Embryonic facial prominence (tissue), 1 donor: ENCODE data around the gene NRG3.

Experiments
- DNase-seq: peaks from one replicate; pipeline ENCODE4 v3.0.0-alpha.2; 2016; ENCODE audit errors: extremely low spot score

The NRG3 gene

DNA sequence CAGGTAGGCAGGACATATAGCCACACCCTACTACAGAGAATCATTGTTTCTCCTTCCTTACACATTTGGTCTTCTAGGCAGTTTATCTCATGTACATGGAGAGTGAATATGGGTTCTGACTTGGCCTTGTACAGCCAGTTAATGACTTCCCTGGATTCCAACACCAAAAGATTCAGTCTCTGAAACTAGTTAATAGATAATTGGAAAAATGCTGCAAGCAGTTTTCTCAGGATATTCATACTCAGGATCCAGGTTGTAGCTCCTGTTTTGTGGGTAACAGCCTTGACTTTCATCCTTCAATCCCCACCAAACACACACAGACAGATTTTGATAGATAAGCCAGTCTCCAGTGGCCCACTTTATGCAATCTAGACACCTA, 690.2 kb downstream of the NRG3 start:
- no peak for DNase-seq

DNA sequence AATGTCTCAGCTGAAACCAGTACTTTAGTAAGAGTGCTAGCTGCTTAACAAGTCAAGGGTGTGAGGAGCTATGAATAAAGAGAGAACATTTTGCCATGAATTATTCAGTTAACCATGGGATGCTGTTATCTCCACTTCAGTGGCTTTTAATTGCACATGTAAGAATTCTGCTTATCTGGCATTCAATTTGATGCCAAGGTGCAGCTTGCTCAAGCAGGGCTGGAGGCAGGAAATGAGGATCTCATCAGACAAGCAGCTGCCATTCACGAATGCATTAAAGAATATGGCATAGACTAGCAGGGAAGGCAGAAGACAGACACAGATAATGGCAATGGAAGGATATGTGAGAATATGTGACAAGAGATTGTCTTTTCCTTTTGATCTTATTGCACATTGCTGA, 697.8 kb downstream of the NRG3 start:
- no peak for DNase-seq

DNA sequence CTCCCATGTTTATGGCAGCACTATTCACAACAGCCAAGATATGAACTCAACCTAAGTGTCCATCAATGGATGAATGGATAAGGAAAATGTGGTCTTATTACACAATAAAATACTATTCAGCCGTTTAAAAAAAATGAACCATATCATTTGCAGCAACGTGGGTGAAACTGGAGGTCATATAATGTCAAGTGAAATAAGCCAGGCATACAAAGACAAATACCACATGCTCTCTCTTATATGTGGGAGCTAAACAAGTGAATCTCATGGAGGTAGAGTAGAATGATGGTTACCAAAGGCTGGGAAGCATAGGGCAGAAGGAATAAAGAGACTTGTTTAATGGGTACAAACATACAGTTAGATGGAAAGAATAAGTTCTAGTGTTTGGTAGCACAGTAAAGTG, 699.1 kb downstream of the NRG3 start:
- DNase-seq = no peak

DNA sequence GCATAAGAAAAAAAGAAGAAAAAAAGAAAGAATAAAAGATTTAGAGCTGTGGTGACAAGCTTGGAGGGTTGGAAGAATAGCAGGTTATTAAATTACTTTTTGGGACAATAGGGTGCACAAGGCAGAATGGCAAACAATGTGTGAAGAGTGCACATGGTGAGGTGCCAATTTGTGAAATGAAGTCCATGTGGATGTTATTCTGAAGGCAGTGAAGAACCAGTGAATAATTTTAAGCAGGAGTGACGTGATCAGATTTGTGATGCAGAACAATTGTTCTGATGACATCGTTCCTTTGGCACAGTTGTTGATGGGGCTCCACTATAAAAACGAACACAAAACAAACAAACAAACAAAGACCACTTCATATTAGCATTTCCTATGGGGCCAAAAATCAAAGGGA, 700.3 kb downstream of the NRG3 start:
- no peak for DNase-seq

DNA sequence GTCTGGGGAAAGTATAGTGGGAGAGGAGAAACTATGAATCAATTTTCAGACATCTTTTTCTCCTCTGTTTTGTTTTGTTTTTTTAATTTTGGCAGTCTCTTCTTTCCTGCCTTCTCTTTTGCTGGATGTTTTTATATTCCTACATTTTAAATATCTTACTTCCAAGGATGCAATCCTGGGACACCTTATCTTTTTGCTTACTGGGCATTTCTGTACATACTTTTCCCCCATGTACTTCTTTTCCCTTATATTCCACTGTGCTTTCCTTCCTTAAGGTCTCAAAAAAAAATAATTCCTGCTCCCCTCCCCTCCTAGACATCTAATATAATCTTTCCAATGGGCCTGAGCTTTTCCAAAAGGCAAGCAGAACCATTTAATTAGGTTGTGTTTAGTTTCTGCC, 701.1 kb downstream of the NRG3 start:
- DNase-seq = no peak

DNA sequence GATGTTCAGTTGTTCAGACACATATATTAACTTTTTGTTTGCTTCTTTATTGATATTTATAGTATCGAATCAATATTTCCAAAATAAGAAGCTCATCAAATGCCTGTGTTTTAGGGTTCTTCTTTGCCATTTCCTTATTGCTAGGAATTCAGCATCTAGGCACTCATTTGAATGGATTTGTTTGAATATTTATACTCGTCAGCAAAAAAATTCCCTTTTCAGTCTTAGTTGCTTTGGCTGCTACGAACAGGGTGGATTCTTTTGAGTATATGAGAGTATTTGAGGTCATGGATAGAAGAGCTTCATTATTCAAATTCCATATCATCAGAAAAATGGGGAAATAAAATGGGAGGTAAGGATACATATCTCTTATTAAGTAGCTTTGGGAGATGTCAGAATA, 706.9 kb downstream of the NRG3 start:
- no peak for DNase-seq

DNA sequence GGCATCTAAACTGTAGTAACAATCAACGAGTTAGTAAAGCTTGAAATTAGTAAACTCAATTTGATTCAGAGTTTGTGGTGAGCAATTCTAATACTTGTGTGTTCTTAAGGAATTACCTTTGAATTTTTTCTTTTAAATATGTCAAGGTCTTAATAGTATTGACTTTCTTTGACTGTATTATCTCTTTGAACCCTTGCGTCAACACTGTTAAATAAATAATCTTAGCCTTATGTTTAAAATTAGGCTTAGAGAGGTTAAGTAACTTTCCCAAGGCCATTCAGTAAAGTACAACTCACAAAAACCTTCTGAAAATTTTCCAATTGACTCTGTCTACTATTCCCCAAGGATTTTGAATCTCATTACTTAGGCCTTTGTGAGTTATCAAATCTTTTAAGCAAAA, 716.4 kb downstream of the NRG3 start:
- DNase-seq = no peak

DNA sequence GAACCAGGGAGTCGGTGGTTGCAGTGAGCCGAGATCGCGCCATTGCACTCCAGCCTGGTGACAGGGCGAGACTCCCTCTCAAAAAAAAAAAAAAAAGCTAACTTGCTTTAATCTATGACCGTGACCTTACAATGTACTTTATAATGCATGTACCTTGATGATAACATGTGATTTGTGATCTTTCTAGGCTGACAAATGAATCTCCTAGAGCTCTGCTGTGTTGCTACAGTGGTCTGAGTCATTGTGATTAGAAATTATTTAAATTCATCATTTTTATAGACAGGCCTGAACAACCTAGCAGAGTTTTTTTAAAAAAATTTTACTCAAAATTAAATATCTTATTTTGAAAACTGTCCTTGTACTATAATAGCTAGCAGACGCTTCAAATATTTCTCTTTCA, 722.8 kb downstream of the NRG3 start:
- DNase-seq = no peak

DNA sequence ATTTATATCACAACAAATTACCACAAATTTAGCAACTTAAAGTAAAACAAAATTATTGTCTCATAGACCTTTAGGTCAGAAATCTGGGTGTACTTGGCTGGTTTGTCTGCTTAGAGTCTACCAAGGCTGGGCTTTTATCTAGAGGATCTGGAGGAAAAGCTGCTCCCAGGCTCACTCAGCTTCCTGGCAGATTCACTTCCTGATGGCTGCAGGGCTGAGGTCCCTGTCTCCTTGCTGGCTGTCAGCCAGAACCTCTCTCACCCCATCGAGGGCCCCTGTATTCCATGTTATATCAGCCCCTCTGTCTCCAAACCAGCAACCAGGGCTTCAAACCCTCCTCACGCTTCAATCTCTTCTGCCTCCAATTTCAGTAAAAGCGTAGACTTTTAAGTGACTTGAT, 734.9 kb downstream of the NRG3 start:
- DNase-seq = no peak

DNA sequence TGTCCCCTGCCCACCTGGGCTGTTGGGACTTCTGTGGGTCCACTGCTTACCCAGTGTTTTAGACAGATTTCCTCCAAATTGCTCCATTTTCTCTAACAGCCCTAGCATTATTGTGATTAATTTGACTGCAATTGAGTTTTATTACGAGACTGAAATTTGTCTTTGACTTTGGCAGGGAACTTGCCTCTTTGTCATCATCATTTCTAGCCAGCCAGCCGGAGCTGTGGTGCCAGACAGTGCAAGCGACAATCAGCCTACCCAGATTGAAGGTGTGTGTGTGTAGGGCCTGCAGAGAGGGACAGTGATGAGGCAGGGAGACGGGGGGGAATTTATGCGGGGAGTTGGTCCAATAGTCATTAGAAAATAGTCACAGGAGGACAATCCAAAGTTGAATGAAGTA, 743.0 kb downstream of the NRG3 start:
- DNase-seq = no peak

DNA sequence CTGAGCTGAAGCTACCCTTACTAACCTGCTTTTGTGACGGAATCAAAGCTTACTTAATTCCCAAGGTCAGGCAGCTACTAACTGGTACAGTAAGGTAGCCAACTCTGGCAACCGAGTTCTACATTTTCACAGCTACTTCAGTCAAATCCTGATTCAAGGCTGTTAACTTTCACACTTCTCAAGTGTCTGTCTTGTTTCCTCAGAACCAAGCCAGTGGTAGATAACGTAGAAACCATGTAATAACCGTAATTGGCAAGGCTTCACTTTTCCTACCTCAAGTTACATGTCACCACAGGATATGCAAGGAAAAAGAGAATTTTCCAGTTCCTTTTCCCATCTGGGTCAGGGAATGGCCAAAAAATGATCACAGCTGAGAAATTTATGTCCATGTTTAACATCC, 746.7 kb downstream of the NRG3 start:
- DNase-seq = no peak

DNA sequence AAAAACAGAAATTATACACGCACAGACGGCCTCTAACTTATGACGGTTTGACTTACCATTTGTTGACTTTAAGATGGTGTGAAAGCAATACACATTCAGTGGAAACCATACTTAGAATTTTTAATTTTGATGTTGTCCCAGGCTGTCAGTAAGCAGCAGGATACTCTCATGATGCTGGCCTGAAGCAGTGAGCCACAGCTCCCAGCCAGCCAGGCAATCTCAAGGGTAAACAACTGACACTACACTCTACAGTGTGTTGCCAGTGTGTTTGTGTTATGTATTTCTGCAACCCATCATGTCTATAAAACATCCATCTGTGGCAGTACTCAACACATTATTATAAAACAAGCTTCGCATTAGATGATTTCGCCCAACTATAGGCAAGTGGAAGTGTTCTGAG, 747.5 kb downstream of the NRG3 start:
- no peak for DNase-seq

DNA sequence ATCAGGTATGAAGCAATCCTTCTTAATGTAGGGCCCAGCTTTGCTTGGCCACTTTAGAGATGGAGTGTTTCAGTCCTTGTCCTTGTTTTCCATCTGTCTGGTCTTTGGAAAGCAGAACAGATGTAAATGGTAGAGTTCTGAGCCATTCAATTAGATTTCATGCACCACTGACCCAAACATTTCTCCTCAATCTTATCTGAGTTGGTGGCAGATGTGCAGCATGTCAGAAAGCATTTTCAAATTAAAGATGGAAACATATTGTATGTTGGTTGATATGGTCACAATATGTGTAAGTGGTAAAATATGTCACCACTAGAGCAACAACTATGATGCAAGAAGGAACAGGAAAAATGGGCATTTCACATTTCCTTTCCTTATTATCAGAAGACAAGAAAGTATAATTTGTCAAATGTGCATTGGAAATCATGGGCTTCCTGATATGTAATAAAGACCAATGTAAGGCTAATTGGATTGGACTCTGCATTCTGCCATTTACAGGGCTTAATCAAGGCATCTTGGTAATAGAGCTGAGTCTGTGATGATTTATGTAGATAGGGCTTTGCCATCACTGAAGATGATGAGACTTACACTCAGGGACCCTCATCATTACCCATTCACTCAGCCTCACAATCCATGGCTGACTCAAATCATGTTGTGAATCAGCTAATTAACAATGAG, 750.7 kb downstream of the NRG3 start:
- no peak for DNase-seq

DNA sequence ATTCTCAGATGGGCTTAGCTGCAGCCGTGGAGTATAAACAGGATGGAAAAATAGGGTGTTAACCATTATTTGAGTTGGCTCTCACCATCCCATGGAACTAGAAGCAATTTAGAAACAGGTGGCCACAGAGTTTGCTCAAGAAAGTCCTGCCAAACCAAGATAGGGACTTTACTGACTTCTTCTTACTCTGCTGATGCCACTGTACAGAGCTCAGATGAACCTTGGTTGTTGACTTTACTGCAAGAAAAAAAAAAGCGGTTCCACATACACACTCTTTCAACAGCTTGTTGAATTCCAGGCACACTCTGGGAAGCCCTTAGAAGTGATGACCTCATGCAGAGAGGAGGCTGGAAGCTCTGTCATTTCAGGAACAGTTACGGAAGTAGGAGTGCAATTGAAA, 753.4 kb downstream of the NRG3 start:
- no peak for DNase-seq

DNA sequence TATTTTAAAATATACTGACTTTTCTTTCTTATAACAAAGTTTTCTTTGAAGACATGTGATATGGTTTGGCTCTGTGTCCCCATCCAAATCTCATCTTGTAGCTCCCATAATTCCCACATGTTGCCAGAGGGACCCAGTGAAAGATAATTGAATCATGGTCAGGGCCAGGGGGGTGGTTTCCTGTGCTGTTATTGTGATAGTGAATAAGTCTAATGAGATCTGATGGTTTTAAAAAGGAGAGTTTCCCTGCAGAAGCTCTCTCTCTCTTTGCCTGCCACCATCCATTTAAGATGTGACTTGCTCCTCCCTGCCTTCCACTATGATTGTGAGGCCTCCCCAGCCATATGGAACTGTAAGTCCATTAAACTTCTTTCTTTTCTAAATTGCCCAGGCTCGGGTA, 768.1 kb downstream of the NRG3 start:
- DNase-seq = no peak

DNA sequence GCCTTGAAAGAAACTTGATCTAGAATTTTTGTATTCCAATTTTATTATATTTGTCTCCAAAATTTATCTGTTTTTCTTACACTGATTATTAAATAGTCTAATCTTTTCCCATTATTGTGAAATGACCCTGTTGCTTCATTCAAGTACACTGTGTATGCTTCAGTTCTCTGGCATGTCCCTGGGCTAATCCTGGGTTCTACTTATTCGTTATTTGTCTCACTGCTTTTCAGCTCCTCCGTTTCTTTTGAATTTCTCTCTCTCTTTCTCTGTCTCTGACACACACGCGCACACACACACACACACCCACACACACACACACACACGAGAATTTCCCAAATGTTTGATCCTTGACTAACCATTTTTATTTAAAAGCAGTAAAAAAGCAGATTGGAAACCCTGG, 768.6 kb downstream of the NRG3 start:
- DNase-seq = no peak

DNA sequence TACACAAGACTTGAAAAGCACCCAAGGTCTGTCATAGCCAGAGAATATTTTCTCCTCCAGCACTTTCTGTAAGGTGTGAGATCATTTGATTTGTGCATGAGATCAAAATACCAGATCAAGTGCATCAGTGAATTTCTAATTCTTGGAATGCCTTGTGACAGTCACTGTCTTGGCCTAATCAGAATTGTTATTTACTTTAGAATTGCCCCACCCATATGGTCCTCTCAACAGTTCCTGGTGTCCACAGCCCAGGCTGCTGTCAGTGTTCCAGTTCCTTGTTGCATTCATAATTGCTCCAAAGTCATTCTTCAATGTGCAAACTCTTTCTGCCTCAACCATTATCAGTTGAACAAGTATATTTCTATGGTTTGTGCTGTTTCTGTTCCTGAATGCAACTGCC, 770.2 kb downstream of the NRG3 start:
- no peak for DNase-seq

DNA sequence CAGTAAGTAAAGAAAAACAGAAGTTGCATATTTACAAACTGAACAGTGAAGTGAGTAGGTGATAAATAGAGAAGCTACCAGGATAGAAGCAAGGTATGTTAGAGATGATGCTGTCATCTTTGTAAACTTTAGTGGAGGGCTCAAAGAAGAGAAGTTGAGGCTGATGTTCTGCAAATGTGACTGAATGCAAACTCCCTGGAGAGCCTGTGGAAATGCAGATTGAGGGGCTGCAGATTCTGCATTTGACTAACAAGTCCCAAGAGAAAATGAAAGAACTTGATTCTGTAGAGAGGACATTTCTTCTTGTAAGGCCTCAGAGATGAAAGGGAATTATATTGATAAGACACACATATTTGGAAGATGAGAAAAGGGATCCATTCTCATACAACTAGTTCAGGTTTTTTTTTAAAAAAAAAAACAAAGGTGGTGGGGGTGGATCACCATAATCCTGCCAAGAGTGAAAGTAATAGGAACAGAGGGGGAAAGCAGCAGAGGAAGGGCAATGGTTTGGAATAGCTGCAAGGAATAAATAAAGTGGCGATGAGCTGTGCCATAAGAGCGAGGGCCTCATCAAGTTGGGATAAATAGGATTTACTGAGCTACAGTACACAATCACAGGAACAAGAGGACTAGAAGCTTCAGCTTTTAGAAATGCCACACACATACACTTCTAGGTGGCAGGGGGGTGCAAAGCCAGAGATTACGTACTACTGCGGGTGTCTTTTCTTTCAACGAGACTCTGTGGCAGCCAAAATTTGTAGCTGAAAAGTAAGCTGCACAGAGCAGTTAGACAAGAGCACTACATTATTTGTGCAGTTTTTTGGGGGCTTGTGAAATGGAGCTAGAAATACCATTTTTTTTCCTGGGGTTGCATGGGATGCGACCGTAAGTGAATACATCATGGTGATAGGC, 778.5 kb downstream of the NRG3 start:
- no peak for DNase-seq

DNA sequence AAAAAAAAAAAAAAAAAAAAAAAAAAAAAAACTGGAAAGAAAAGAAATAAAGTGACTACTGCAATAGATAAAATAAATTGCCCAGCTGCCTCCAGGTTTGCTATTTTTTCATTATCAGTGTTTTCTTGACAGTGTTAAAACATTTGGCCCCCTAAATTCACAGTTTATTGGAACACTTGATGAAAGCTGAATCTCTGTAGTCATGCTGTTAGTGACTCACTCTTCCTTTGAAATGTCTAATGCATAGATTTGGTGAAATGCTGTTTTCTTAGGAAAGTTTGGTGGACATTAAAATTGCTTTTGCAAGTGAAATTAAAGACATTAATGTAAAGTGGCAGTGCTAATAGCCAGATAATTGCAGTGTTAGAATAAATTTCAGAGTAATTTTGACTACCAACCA, 785.2 kb downstream of the NRG3 start:
- no peak for DNase-seq

DNA sequence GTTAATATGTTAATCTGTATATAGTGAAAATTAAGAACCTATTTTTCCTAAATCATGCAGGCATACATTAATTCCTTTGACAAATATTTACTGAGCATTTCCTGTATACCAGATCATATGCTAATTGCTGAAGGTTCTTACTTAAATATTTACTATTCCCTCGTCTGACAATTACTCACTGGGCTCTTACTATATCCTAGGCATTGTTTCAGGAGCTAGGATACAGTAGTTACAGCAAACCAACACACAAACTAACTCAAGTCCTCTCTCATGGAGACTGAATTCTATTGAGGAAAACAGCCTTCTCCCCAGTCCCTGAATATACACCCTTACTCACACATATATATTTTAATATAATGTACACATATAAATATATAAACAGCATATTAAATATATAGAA, 786.0 kb downstream of the NRG3 start:
- DNase-seq = no peak

DNA sequence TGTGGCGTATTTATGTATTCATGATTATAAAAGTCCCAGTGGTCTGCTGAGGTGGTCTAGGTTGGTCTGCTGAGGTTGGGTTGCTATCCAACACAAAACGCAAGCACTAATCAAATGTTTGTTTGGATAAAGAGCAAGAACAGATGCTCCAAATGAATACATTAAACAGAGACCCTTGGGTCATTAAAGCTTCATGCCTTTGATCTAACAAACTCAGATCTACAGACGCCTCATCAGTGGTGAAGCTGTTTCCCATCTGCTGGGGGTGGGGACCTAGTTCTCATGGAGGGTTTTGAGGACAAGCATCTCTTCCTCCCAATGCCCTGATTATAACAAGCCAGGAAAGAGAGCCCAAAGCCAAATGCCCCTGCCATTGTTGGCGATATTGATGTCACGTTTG, 786.7 kb downstream of the NRG3 start:
- no peak for DNase-seq

DNA sequence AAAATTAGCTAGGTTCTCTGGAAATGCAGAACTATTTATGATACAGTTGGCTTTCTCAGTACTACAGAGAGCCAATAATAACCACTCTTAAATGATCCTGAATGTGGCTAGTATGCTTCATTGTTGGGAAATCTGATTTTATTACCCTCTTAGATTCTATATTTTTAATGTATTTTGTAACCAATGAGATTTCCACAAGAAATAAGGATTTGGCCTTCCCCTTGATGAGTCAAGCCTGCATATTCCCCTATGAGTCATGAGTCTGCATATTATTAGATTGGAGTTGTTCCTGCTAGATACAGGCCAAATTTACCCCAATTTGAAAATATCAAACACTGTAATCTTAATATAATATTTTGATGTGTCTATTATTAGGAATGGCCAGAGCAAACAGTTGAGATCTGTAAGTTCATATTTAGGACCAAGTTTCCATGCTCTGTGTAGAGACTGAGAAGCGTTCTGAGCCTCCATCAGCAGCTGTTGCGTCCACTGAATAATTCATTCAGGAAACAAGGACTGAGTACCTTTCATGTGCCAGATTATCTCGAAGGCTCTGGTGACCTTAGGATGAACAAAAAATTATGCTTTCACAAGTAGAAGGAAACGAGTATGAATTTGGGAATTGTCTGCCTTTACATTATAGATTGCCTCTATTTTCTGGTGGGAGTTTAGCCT, 793.4 kb downstream of the NRG3 start:
- DNase-seq = no peak

DNA sequence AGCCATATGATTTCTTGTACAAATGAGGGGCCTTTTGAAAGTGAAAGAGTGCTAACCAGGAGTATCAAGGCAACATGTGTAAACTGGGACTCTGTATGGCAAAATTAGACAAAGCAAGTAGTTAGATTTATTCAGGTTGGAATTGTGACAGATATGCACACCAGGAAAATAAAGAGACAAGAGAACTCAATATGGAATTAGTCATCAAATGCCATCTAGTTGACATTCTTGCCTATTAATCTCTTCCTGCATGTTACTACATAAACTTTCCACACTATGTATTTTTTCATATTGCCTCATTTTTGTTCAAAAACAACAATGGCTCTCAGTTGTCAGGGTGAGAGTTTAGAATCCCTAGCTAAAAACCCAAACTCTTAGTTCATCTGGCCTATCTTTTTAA, 799.0 kb downstream of the NRG3 start:
- DNase-seq = no peak
